WI38 (cell line): Measurements from ENCODE around the gene BARHL1.

Experiments used
- H3K4me3 ChIP-seq: 2 replicates; pipeline ENCODE4 v1.5.1; 2011; ENCODE audit warnings: low read depth, mild to moderate bottlenecking, control low read depth, low read length
- CTCF ChIP-seq: IDR thresholded peaks from 2 replicates; pipeline ENCODE4 v1.5.1; 2012; ENCODE audit warnings: low read depth, mild to moderate bottlenecking, control low read depth, low read length

The BARHL1 gene

GRCh38 chr9:132541870-132542830 is 40.3 kb upstream of the BARHL1 start:
- no peak for TF ChIP-seq CTCF
- no peak overlapping the region for H3K4me3 ChIP-seq

GRCh38 chr9:132543251-132543650 is 39.2 kb upstream of the BARHL1 start:
- no peak overlapping the region for H3K4me3 ChIP-seq
- no peak for TF ChIP-seq CTCF

GRCh38 chr9:132543960-132544359 is 38.4 kb upstream of the BARHL1 start:
- no peak overlapping the region for H3K4me3 ChIP-seq
- TF ChIP-seq CTCF: no peak

- no peak for TF ChIP-seq CTCF
- no peak overlapping the region for H3K4me3 ChIP-seq
Measured at GRCh38 chr9:132545578-132545977, 36.8 kb upstream of the BARHL1 start.

GRCh38 chr9:132546148-132547051 is 36.0 kb upstream of the BARHL1 start:
- peak; percentile 39 for TF ChIP-seq CTCF
- H3K4me3 ChIP-seq: no peak overlapping the region

- TF ChIP-seq CTCF: no peak
- no peak overlapping the region for H3K4me3 ChIP-seq
Measured at GRCh38 chr9:132547052-132547431, 35.4 kb upstream of the BARHL1 start.

GRCh38 chr9:132547436-132547835 is 35.0 kb upstream of the BARHL1 start:
- no peak overlapping the region for H3K4me3 ChIP-seq
- TF ChIP-seq CTCF: no peak
